ENCODE results near the gene CACNA1A. TPM values are rescaled to one million over a fixed set of nuclear protein-coding genes. Genes with fewer than 3 reads are reported as not detected.

Gene CACNA1A
- total RNA-seq, 1 donor from 2014 or later: 8.6 TPM

DNA sequence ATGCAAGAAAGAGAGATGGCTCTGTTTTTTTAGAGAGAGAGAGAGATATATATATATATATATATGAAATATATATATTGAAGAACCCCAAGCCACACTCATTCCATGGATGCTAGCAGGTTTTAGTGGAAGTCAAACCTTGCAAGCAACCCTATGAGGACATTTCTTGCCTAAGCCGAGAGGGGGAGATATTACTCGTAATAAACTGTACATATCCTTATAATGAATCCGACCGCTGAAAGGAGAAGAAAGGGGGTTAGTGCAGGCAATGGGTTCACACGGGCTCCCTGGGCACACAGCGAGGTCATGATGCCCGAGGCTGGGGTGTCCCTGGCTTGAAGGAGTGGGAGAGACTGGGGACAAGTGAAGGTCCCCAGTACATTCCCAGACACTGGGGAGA, 277.7 kb downstream of the CACNA1A start:
- intact Hi-C loops (cut with DNase I): no loop called here
- no peak for DNase-seq (ENCODE audit: extremely low spot score in 2 of 2)

DNA sequence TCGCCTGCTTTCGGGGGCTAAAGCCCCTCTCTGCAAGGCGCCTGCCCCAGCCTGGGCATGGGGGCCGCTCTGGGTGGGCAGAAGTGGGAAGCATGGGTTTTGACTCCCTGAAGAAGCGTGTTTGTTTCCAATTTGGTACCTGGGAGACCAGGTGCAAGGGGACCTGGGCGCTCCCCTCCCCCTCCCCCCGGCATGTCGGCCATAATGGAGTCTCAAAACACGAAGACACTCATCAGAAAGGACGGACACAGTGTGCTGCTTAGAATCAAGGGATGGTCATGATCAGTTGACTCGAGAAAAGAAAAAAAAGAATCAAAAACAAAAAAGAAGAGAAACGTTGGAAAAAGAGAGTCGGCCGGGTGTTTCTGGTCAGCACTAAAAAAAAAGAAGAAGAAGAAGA, 279.3 kb downstream of the CACNA1A start:
- Histone ChIP-seq H3K4me1 (no peaks in the 10 kb centered on the region), H3K9me3 (no peaks in the 10 kb centered on the region), H3K36me3 (no peaks in the 10 kb centered on the region), H3K27me3 (no peaks in the 10 kb centered on the region), H3K4me3 (no peak overlapping the region), H3K27ac (no peak overlapping the region)
- DNase-seq (ENCODE audit: extremely low spot score in 2 of 2): no peak
- TF ChIP-seq POLR2AphosphoS5 (IDR thresholded peaks at IDR 0.05; ENCODE audit: insufficient read depth in 1 of 2, low read depth in 1 of 2) (no peak), POLR2A (IDR thresholded peaks at IDR 0.05) (no peak)
- TF ChIP-seq, protein P1, sequence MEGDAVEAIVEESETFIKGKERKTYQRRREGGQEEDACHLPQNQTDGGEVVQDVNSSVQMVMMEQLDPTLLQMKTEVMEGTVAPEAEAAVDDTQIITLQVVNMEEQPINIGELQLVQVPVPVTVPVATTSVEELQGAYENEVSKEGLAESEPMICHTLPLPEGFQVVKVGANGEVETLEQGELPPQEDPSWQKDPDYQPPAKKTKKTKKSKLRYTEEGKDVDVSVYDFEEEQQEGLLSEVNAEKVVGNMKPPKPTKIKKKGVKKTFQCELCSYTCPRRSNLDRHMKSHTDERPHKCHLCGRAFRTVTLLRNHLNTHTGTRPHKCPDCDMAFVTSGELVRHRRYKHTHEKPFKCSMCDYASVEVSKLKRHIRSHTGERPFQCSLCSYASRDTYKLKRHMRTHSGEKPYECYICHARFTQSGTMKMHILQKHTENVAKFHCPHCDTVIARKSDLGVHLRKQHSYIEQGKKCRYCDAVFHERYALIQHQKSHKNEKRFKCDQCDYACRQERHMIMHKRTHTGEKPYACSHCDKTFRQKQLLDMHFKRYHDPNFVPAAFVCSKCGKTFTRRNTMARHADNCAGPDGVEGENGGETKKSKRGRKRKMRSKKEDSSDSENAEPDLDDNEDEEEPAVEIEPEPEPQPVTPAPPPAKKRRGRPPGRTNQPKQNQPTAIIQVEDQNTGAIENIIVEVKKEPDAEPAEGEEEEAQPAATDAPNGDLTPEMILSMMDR (IDR thresholded peaks at IDR 0.05): no peak
- intact Hi-C loops (cut with DNase I): no loop called here

More for the DNA sequence above, 277.7 kb downstream of the CACNA1A start:
- Histone ChIP-seq H3K27ac (no peak overlapping the region), H3K27me3 (no peaks in the 10 kb centered on the region), H3K4me3 (no peak overlapping the region), H3K36me3 (no peaks in the 10 kb centered on the region), H3K4me1 (no peaks in the 10 kb centered on the region), H3K9me3 (no peaks in the 10 kb centered on the region)
- TF ChIP-seq POLR2A (IDR thresholded peaks at IDR 0.05): no peak
- TF ChIP-seq, protein P1 (IDR thresholded peaks at IDR 0.05): no peak
- TF ChIP-seq POLR2AphosphoS5 (IDR thresholded peaks at IDR 0.05; ENCODE audit: insufficient read depth in 1 of 2, low read depth in 1 of 2): no peak

DNA sequence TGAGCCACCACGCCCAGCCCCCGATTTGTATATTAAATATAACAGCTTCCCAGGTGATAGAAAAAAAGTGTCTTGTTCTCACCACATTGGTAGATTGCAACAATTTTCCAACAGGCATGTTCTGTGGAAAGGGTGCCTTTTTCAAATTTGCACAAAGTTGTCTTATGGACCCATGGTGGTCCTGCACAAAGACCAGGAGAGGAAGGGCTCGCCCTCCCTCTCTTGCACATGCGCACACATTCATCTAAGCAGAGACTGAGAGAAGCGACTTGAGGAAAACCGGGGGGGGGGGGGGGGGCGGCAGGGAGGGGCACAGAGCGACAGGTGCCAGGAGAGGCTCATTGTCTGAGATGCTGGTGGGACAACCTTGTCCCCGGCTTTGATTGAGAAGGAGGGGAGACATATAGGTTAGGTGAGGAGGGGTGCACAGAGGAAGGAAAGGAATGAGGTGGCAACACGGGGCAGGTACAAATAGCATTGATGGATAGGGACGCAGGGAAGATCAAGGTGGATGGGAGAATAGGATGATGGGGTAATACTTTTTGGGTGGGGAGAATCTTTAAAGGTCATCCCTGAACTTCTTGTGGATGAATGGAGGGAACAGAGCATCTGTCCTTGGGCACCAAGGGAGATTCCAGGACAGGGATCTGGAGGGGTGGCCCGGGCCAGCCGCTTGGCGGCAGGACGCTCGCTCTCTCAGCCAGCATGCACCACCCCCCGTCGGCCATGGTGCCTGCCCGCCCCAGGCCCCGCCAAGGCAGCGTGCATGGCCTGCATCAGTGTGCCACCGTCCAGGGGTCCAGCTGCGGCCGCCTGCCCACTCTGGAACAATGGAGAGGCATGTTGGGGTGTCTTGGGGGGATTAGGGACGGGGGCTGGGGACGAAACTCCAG, 280.1 kb downstream of the CACNA1A start:
- Histone ChIP-seq H3K27ac (no peak overlapping the region), H3K27me3 (no peaks in the 10 kb centered on the region), H3K4me1 (no peaks in the 10 kb centered on the region), H3K9me3 (no peaks in the 10 kb centered on the region), H3K4me3 (no peak overlapping the region), H3K36me3 (no peaks in the 10 kb centered on the region)
- no peak for TF ChIP-seq POLR2AphosphoS5 (IDR thresholded peaks at IDR 0.05; ENCODE audit: insufficient read depth in 1 of 2, low read depth in 1 of 2)
- TF ChIP-seq, protein P1 (IDR thresholded peaks at IDR 0.05): no peak
- TF ChIP-seq POLR2A (IDR thresholded peaks at IDR 0.05): no peak
- no peak for DNase-seq (ENCODE audit: extremely low spot score in 2 of 2)
- intact Hi-C loops (cut with DNase I): no loop called here

DNA sequence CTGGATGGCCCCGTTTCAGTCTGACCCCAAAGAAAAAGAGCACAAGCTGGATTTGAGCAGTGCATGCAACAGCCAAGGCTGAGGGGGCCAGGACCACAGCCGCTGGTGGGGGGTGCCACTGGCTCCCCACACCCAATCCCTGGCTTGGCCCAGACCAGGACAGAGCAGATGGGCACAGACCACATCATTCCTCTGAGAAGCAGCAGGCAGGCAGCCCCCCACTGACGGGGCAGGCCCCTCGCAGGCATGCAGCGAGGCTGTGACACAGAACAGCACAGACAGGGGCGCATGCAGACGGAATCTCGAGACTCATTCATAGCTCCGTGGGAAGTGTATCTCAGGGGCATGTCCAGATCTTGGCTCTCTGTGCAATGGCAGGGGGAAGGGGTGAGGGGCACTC, 281.2 kb downstream of the CACNA1A start:
- no peaks in the 10 kb centered on the region for H3K9me3 ChIP-seq
- no peaks in the 10 kb centered on the region for H3K4me1 ChIP-seq
- no peak for DNase-seq (ENCODE audit: extremely low spot score in 2 of 2)
- no peaks in the 10 kb centered on the region for H3K36me3 ChIP-seq
- TF ChIP-seq POLR2AphosphoS5 (IDR thresholded peaks at IDR 0.05; ENCODE audit: insufficient read depth in 1 of 2, low read depth in 1 of 2): no peak
- intact Hi-C loops (cut with DNase I): no loop called here
- H3K27me3 ChIP-seq: no peaks in the 10 kb centered on the region
- no peak overlapping the region for H3K27ac ChIP-seq
- no peak overlapping the region for H3K4me3 ChIP-seq

DNA sequence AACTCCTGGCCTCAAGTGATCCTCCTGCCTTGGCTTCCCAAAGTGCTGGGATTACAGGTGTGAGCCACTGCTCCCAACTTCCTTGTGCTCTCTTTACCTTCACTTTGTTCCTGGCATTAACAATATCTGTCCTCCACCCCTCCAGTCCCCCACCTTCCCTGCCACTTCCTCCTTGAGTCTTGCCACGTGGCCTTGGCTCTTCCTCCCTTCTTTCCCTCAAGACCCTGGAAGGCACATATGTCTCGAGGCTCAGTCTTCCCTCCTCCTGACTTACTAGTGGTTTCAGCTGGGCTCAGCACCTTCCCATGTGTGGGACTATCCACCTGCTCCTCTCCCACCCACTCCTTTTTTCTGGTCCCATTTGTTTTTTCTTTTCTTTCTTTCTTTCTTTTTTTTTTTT, 285.4 kb downstream of the CACNA1A start:
- Histone ChIP-seq H3K36me3 (no peaks in the 10 kb centered on the region), H3K27ac (no peak overlapping the region), H3K27me3 (no peaks in the 10 kb centered on the region), H3K4me1 (no peaks in the 10 kb centered on the region), H3K9me3 (no peaks in the 10 kb centered on the region), H3K4me3 (no peak overlapping the region)
- no peak for DNase-seq (ENCODE audit: extremely low spot score in 2 of 2)
- TF ChIP-seq POLR2AphosphoS5 (IDR thresholded peaks at IDR 0.05; ENCODE audit: insufficient read depth in 1 of 2, low read depth in 1 of 2): no peak
- TF ChIP-seq, protein P1 (IDR thresholded peaks at IDR 0.05): no peak
- TF ChIP-seq POLR2A (IDR thresholded peaks at IDR 0.05): no peak
- intact Hi-C loops (cut with DNase I): no loop called here
